ENCODE results near the gene HOTAIR.

Gene HOTAIR

GRCh38 chr12:53985994-53986685 lies 11.4 kb upstream of the HOTAIR start:
- H3K4me3 ChIP-seq (ENCODE audit: control insufficient read depth, low read depth, low read length), result peak overlapping the region; percentile 64
- TF ChIP-seq CTCF (IDR thresholded peaks at IDR 0.05; ENCODE audit: control insufficient read depth, insufficient read depth, low read depth, low read length, missing control alignments), result no peak
- DNase-seq (ENCODE audit: low read depth), result no peak

GRCh38 chr12:53985692-53985993 lies 10.9 kb upstream of the HOTAIR start:
- no peak for DNase-seq (ENCODE audit: low read depth)
- H3K4me3 ChIP-seq (ENCODE audit: control insufficient read depth, low read depth, low read length), result peak overlapping the region; percentile 64
- TF ChIP-seq CTCF (IDR thresholded peaks at IDR 0.05; ENCODE audit: control insufficient read depth, insufficient read depth, low read depth, low read length, missing control alignments), result no peak

GRCh38 chr12:53984901-53985691 lies 10.3 kb upstream of the HOTAIR start, which contains the start of gene HOXC10:
Gene HOXC10, plus strand, starts transcription at chr12:53985146. Its CDS starts 114 bp downstream, at chr12:53985260.
- DNase-seq (ENCODE audit: low read depth), result peak; percentile 87
- H3K4me3 ChIP-seq (ENCODE audit: control insufficient read depth, low read depth, low read length), result peak within 1 kb of the TSS; percentile 64
- peak; percentile 82 for TF ChIP-seq CTCF (IDR thresholded peaks at IDR 0.05; ENCODE audit: control insufficient read depth, insufficient read depth, low read depth, low read length, missing control alignments)

GRCh38 chr12:53983950-53984572 lies 9.3 kb upstream of the HOTAIR start:
- DNase-seq (ENCODE audit: low read depth), result no peak
- H3K4me3 ChIP-seq (ENCODE audit: control insufficient read depth, low read depth, low read length), result peak overlapping the region; percentile 35
- no peak for TF ChIP-seq CTCF (IDR thresholded peaks at IDR 0.05; ENCODE audit: control insufficient read depth, insufficient read depth, low read depth, low read length, missing control alignments)

- peak overlapping the region; percentile 35 for H3K4me3 ChIP-seq (ENCODE audit: control insufficient read depth, low read depth, low read length)
- no peak for TF ChIP-seq CTCF (IDR thresholded peaks at IDR 0.05; ENCODE audit: control insufficient read depth, insufficient read depth, low read depth, low read length, missing control alignments)
- DNase-seq (ENCODE audit: low read depth), result no peak
Measured at GRCh38 chr12:53983568-53983949, 8.8 kb upstream of the HOTAIR start.

- peak overlapping the region; percentile 35 for H3K4me3 ChIP-seq (ENCODE audit: control insufficient read depth, low read depth, low read length)
- no peak for TF ChIP-seq CTCF (IDR thresholded peaks at IDR 0.05; ENCODE audit: control insufficient read depth, insufficient read depth, low read depth, low read length, missing control alignments)
- DNase-seq (ENCODE audit: low read depth), result no peak
Measured at GRCh38 chr12:53982648-53983567, 8.2 kb upstream of the HOTAIR start.

Measured in AG09309 (cell line).